NCI-H1048 (cell line): ENCODE data around the gene PM20D2.

Experiments
- DNase-seq: peaks from one replicate; lab custom pipeline; 2025; lab: John Stamatoyannopoulos, UW

PM20D2 gene

DNA sequence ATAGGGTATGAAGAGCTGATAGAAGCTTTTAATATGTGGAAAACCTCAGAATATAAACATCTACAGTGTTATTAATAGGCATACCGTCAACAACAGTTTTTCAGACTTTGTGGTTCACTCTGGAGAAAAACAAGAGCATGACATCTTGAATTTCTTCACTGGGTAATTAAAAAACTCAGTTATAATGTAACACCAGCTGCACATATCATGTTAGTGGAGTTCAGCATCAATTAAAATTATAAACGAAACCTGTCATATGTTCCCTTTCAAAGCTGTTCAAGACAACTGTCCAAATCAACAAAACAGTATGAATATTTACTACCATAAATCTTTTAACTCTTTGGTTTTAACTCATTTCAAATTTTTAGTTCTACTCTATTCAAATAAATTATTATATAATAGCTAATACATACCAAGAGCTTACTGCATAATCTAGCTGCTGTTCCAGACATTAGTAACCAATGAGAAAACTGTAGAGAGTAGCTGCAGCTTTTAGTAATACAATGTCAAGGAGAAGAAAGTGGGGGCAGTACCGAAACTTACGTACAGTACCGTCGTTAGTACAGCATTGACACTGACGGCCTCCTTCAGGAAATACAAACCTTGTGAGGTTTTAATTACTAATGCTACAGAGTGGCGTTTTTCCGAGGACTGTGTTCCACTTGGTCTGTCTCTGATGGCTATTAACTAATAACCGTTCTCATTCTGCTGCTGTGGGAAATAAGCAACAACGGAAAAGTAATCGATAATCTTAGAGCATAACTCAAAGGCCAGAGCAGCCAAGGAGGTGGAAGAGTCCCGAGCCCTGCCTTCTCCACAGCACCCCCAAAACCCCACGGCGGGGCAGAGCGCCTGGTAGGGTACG lies 532 bp upstream of the PM20D2 start:
- no peak for DNase-seq

DNA sequence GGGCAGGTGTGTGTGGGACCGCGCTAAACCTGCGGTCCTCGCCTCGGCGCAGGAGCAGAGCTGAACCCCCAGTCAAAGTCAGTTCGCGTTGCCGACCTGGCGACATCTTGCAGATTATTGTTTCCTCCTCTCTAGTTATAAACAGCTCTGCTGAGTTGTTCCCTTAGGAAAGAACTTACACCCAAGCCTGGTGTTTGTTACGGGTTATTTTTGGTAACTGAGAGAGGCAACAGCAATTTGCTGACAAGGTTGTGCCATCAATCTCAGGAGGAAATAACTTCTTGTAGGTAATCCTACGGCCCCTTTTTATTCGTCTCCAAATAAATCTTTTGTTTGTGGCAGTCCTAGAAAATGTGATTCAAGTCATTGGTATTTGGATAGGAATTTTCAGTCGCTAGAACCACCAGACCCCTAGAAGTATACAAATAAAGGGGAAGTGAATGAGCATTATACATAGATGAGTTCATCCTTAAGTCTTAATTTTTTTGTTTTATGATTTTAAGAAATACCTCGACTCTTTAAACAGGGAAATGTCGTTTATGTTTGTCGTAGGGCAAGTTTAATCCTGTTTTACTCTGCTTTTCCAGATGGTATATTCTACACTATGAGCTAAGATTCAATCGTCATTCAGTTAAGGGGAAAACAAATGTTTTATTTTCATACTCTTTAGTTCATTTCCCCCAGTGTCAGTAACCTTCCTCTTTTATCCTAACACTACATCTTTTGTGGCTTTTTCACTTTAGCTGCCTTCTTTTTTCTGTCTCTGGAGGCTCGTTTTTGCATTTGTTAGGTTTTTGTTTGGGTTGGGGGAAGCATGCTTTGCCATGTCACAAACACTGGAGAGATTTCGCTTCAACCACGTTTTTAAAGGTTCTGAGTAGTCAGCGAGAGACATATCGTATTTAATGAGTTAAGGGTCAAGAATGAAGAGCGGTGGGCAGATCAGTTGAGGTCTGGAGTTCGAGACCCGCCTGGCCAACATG lies 1.2 kb downstream of the PM20D2 start:
- no peak for DNase-seq

DNA sequence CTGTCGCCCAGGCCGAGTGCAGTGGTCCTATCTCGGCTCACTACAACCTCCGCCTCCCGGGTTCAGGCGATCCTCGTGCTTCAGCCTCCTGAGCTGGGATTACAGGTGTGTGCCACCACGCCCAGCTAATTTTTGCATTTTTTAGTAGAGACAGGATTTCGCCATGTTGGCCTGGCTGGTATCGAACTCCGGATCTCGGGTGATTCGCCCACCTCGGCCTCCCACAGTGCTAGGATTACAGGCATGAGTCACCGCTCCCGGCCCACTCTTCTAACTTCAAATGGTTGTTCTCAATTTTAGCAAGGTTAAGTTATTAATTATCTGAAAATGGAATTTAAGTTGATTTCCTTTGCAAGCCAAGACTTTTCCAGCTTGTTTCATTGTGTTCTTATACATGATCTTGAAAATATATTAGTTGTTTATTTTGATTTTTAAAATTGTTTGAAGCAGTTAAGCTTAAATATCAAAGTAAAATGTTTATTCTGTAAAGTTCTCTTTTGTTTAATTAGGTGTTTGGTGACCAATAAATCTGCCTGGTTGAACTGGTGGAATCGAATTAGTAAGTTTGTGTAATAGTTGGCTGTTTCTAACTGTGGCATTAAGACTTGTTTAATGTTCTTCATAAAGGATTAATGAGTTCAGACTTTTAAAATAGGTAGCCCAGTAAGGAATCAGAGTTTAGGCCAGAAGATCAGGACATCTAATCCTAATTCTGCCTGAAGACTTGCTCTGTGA lies 2.3 kb downstream of the PM20D2 start:
- no peak for DNase-seq

DNA sequence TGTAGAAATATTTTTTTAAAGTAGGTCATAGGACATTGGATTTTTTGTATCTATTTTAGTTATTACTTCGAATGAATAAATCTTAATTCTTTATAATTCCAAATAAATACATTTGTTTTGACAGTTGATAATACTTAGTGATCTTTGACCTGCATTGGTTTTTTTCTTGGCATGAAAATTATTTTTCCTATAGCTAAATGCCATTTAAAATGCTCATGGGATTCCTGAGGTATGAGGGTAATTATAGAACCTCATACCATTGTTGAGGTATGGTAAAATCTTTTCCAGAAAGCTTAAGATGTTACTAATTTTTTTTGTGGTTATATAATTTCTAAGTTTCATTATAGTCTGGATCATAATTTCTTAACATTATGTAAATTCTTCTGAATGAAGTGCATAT lies 8.3 kb downstream of the PM20D2 start:
- no peak for DNase-seq

DNA sequence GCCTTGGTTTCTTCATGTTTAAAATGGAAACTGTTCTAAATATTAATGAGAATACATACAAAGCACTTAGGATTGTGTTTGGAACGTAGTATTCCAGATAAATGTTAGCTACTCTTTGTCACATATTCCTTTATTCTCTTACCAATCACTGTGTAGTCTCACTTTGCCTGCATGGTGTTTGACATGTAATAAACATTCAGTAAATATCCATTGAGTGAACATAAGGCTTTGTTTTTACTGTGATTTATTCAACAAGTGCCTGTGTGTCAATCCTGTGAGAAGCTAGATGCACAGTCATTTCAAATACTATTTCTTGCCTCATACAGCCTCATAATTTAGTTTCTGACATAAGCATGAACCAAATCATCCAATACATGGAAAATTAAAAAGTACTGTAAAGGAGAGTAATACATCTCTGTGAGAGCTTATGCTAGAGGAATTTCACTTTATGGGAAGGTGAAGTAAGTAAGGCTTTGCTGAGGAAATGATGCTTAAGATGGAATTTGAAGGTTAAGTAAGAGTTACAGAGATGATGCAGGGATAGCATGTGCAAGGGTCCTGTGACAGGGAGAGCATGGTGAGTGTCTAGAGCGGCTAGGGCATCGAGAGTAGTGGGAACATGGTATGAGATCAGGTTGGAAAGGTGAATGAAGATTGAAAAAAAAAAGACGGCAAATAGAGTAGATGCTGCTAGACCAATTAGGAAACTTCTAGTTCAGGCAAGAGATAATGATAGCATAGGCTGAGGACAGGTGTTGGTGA lies 14.7 kb downstream of the PM20D2 start:
- no peak for DNase-seq

DNA sequence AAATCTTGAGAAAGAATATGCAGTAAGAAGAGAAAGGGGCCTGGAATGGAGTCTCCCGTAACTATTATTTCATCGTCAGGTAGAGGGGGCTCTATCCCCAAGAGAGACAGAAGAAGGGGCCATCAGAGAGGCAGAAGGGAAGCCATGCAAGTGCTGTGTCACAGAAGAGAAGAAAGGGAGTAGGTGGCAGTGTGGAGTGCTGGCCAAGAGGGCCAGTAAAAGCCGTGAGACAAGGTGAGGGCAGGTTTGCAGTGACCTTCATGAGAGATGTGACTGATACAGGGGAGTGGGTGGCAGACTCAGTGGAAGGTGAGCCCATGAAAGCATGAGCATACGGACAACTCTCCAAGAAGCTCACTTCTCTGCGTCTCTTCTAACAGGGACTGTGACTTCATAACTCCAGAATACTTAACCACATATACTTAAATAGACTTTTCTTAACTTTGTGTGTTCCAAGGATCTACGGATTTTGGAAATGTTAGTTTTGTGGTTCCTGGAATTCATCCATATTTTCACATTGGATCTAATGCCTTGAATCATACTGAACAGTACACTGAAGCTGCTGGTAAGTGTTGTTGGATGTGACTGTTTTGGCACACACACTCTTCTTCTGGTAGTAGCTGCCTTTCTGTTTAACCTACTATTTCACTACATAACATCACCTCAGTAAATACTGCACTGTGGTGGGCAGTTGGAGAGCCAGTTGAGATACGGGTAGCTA lies 15.6 kb downstream of the PM20D2 start:
- DNase-seq = no peak

DNA sequence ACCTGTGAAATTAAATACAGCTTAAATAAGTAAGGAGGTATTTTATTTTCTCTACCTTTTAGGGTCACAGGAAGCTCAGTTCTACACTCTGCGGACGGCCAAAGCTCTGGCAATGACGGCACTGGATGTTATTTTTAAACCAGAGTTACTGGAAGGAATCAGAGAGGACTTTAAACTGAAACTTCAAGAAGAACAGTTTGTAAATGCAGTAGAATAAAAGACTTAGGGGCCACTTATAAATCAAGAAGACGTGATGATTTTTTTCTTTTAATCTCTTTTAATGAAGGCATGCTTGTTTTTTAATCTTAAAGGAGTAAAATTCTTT lies 16.2 kb downstream of the PM20D2 start:
- no peak for DNase-seq

DNA sequence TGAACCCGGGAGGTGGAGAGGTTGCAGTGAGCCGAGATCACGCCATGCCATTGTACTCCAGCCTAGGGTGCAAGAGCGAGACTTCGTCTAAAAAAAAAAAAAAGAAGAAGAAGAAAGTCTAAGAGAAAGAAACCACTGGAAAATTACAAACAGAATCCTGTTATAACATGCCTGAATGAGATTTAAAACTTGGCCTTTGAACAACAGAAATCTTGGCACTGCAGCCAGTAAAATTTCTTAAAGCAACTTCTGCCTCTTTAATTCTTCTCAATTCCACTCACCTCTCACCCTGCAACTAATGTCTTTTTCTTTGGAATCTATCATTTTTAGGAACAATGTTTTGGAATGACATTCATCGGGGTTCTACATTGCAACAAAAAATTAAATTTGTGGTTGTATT lies 26.3 kb downstream of the PM20D2 start:
- DNase-seq = no peak

DNA sequence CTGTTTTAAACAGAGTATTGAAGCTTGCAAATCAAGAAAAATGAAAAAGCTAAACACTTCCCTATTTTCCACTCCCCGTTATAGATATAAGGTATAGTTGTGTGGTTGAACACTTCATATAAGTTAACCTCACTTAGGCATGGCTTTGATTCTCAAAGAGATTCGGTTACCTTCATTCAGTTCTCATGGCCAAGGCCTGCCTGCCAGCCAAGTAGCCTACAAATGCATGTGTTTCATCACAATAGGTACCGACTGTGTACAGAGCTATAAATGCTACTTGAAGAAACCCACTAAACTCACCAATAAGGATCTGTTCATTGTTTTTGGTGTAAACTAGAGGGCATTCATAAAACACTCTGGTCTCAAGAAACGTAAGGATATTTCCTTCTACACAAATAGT lies 27.8 kb downstream of the PM20D2 start:
- no peak for DNase-seq

DNA sequence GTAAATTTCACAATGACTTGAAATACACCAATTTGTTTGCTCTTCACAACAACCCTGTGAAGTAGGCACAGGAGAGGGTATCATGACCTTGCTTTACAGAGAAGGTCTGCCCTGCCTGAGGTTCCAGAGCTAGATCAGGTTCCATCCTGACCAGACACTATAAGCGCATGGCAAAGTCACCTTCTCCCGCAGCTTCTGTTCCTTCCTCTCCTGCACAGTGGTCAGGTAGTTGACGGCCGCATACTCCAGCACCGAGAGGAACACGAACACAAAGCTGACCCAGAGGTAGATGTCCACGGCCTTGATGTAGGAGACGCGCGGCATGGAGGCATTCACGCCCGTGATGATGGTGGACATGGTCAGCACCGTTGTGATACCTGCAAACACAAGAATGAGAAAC lies 34.3 kb downstream of the PM20D2 start:
- no peak for DNase-seq

DNA sequence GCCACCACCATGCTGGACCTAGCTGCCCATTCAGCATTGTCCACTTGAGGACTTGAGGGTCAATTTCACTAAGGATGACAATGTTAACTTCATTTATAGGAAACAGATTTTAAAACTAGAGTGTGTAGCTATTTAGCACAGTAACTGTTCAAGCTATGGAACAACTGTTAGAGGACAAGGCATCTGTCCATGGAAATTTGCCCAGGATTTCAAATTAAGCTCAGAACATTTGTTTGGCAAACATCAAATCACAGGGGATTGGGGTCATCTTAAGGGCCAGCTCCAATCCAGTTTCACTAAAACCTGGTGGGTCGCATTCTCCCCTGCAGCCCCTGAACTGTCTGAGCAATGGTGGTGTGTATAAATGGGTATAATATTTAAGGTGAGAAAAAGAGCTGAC lies 35.1 kb downstream of the PM20D2 start:
- DNase-seq = no peak

DNA sequence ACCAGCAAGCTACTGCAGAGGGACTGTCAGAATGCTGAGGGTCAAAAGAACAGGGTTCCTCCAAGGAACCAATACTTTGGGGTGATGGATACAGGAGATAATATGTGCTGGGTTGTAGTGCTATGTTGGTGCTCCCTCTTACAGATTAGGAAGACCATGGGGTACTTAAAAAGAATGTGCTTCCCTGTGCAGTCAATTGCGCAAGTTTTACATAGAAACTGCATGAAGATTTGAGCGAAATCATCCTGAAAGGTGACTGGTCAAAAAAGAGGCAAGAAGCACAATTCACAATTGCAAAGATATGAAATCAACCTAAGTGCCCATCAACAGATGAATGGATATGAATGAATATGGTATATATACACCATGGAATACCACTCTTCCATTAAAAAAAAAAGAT lies 37.4 kb downstream of the PM20D2 start:
- DNase-seq = no peak

DNA sequence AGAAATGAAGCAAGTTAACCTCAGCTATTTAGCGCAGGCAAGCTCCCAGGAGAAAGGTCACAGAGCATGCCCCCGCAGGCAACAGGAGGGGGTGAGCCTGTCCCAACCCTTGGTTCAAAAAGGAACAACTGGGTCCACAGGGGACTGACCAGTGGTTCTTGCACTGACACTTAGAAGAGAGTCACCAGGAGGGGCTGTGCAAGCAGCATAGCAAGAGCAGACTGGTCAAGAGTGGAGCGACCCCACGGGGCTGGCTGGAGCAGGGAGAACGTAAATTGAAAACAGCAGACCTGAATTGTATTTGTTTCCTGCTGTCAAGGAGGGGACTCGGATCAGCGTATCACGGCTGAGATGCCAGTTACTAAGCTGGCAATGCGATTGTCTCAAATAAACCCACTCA lies 38.5 kb downstream of the PM20D2 start:
- no peak for DNase-seq

DNA sequence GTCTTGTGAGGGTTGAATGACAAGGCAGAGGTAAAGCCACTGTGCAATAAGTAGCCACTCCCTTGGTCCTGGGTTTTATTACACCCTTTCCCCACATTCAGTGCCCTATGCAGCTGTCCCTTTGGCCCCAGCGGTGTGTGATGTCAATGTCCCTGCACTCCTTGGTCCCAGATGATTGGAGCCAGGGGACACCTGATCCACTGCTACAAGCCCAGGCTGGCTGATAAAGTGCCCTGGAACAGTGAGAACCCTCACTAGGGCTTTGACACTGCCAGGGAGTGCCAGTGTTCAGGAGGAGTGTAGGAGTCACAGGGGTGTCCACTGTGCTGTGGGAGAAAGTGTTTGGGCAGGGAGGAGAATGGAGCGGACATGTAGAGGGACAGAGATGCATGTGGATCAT lies 40.9 kb downstream of the PM20D2 start:
- no peak for DNase-seq

DNA sequence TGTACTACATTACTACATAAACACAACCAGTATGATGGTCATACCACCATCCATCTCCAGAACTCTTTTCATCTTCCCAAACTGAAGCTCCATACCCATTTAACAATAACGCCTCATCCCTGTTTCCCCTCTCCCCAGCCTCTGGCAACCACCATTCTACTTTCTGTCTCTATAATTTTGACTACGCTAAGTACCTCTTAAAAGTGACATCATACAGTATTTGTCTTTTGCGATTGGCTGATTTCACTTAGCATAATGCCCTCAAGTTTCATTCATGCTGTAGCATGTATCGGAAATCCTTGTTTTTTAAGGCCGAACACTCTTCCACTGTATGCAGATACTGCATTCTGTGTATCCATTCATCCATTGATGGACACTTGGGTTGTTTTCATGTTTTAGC lies 41.6 kb downstream of the PM20D2 start:
- no peak for DNase-seq

DNA sequence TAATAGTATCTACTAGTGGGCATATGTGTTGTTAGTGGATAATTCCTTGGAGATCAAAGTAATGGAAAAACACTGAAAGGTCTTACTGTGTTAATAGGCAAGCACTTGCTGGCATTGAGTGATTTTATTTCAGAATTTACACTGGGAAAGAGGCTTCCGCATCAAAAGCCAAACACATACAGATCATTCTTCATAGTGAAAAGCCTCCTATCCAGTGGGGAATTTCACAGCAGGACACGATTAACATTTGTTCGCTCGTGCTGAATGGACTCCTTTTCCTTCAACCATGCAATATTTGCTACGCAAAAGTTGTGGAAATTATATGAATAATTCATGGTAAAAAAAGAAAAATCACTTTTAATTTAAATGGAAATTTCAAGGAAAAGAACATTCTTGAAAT lies 44.9 kb downstream of the PM20D2 start:
- DNase-seq = no peak

DNA sequence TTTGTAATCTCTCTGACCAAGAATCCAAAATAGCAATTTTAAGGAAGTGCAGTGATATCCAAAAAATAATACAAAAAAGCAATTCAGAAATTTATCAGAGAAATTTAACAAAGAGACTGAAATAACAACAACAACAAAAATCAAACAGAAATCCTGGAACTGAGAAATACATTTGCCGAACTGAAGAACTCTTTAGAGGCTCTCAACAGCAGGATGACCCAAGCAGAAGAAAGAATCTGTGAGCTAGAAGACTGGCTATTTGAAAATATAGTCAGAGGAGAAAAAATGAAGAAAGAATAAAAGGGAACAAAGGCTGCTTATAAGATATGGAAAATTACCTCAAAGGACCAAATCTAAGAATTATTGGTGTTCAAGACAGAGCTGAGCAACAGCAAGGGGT lies 48.7 kb downstream of the PM20D2 start:
- DNase-seq = no peak

DNA sequence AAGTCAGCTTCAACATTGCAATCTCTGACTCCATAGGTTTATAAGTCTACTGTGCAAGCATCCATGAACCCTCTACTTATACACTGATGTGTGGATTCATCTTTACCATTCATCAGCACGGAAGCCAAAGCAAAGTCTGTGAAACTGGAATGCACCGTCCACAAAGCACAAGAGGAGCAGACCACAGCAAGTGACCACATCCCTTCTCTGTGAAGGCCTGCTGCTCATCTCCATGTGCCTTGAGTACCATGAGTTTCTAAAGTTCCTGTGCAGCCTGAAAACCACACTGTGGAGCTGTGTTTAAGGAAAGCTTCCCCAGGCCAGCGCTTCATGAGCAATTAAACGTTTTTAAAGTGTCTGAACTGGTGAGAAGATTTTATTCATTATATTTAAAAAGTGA lies 51.3 kb downstream of the PM20D2 start:
- DNase-seq = no peak

DNA sequence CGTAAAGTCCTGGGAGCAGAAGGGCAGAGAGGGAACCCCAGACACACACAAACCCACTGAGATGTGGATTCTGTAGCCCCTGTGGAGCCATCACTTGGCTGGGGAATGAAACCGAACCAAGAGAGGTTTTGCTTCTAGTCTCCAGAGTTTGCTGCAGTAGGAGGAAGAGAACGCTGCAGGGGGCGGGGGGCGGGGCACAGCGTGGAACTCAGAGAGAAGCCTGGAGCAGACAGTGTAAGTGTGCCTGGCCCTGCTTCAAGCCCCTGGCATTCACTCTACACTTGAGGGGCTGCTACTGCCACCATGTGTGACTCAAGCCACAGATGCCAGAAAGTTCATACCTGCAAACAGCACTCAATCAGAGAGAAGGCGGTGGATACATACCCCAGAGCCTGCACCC lies 52.4 kb downstream of the PM20D2 start:
- DNase-seq = no peak

DNA sequence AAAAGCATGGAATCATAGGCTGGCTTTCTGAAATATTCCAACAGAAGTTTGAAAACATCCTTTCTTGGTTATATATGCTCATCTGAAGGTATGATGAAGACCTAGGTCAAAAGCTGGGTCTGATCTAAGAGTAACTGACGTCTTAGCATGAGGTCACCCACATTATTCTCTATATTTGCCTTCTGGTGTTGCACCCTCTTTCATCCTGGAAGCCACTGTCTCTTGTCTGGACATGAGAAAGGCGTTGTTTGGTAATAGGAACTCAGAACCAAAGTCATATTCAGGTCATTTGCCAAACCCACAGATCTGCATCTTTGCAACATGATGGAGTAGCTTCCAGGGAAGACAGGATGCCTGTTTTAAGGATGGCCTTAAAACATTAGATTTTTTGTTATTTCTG lies 53.7 kb downstream of the PM20D2 start:
- DNase-seq = no peak

DNA sequence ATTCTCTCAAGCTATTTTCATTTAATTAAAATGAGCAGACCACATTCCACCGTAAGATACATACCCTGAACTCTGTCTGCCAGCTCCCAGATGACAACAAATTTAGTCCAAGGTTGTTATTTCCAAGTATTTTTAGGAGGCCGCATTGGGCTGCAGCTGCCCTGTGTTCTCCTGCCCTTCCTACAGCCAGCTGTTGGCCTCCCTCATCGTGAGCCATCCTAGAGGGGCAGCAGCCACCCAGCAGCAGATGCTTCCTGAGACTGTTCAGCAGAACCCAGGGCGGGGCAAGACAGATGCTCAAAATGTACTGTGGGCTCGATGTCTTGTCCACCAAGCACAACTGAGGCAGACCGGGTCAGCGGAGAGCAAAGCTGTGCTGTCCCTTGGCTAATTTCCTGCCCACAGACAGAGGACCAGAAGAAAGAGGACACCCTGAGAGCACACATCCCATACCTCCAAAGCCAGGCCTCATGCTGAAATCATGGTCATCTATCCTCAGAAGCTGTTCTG lies 54.9 kb downstream of the PM20D2 start:
- no peak for DNase-seq
